HEK293 (cell line): Measurements from ENCODE around the gene SNCAIP.

ENCODE experiments used
- CTCF ChIA-PET: fragments of 350-600 bp; formaldehyde crosslinking; extraction: SDS; loops from one replicate; lab custom pipeline; 2021; ENCODE audit warnings: antibody characterized with exemption; lab: Yijun Ruan, JAX
- POLR2A ChIA-PET: fragments of 300-600 bp; formaldehyde crosslinking; extraction: SDS; loops from one replicate; lab custom pipeline; 2020; ENCODE audit warnings: antibody characterized with exemption, inconsistent platforms; lab: Yijun Ruan, JAX
- H3K27ac ChIP-seq: fragments of 200-500 bp; sonication (Bioruptor generic); 2 replicates; pipeline ENCODE4 v1.5.1; 2014; ENCODE audit warnings: low read depth, low read length, control low read depth, inconsistent platforms; ENCODE audit errors: extremely low read depth
- H3K36me3 ChIP-seq, 2 experiments: fragments of 200-500 bp in 1 of 2; sonication (Bioruptor generic) in 1 of 2; 1 replicate in 1 of 2; 2 replicates in 1 of 2; pipeline ENCODE4 v1.5.1; 2014 to 2017; ENCODE audit warnings: inconsistent platforms in 2 of 2, low read length in 2 of 2; ENCODE audit not compliant: control insufficient read depth in 2 of 2, insufficient read depth in 1 of 2
- H3K4me1 ChIP-seq: fragments of 200-500 bp; sonication (Bioruptor generic); 2 replicates; pipeline ENCODE4 v1.5.1; 2014; ENCODE audit warnings: mild to moderate bottlenecking, low read length, inconsistent platforms; ENCODE audit not compliant: control insufficient read depth, insufficient read depth
- H3K4me3 ChIP-seq: 2 replicates; pipeline ENCODE4 v1.5.1; 2011; ENCODE audit warnings: low read depth, mild to moderate bottlenecking, control low read depth, low read length, moderate library complexity
- H3K9me3 ChIP-seq: fragments of 200-500 bp; sonication (Bioruptor generic); 2 replicates; pipeline ENCODE4 v1.5.1; 2014; ENCODE audit warnings: low read depth, low read length, inconsistent platforms; ENCODE audit not compliant: control insufficient read depth, insufficient read depth
- FEZF1 ChIP-seq: fragments of 450-650 bp; formaldehyde crosslinking; IDR thresholded peaks from 2 replicates; pipeline ENCODE4 v1.5.1; 2016; ENCODE audit warnings: missing biosample characterization, missing genetic modification characterization
- GLIS2 ChIP-seq: fragments of 450-650 bp; formaldehyde crosslinking; IDR thresholded peaks from 2 replicates; pipeline ENCODE4 v1.5.1; 2016; ENCODE audit warnings: missing biosample characterization, missing genetic modification characterization
- HOXD13 ChIP-seq: sonication (generic); formaldehyde crosslinking; IDR thresholded peaks from 2 replicates; pipeline ENCODE4 v1.8.0; 2022; ENCODE audit warnings: missing genetic modification reagents, borderline replicate concordance
- OSR2 ChIP-seq: fragments of 450-650 bp; formaldehyde crosslinking; IDR thresholded peaks from 2 replicates; pipeline ENCODE4 v1.5.1; 2016; ENCODE audit warnings: missing biosample characterization, missing genetic modification characterization
- REST ChIP-seq: fragments of 450-650 bp; formaldehyde crosslinking; IDR thresholded peaks from 2 replicates; pipeline ENCODE4 v1.5.1; 2016; ENCODE audit warnings: missing biosample characterization, missing genetic modification characterization
- ZBTB17 ChIP-seq: fragments of 450-650 bp; formaldehyde crosslinking; IDR thresholded peaks from 2 replicates; pipeline ENCODE4 v1.5.1; 2016; ENCODE audit warnings: missing biosample characterization, missing genetic modification characterization
- ZBTB20 ChIP-seq: fragments of 450-650 bp; formaldehyde crosslinking; IDR thresholded peaks from 2 replicates; pipeline ENCODE4 v1.5.1; 2016; ENCODE audit warnings: missing biosample characterization, missing genetic modification characterization
- ZBTB8A ChIP-seq: fragments of 450-650 bp; formaldehyde crosslinking; IDR thresholded peaks from 2 replicates; pipeline ENCODE4 v1.5.1; 2016; ENCODE audit warnings: missing biosample characterization, missing genetic modification characterization
- ZNF10 ChIP-seq: fragments of 450-650 bp; formaldehyde crosslinking; IDR thresholded peaks from 2 replicates; pipeline ENCODE4 v1.5.1; 2017; ENCODE audit warnings: missing biosample characterization, missing genetic modification characterization
- ZNF132 ChIP-seq: fragments of 450-650 bp; formaldehyde crosslinking; IDR thresholded peaks from 2 replicates; pipeline ENCODE4 v1.5.1; 2017; ENCODE audit warnings: missing biosample characterization, missing genetic modification characterization, borderline replicate concordance
- ZNF202 ChIP-seq: fragments of 450-650 bp; formaldehyde crosslinking; IDR thresholded peaks from 2 replicates; pipeline ENCODE4 v1.5.1; 2016; ENCODE audit warnings: missing biosample characterization, missing genetic modification characterization, borderline replicate concordance
- ZNF211 ChIP-seq: fragments of 450-650 bp; formaldehyde crosslinking; IDR thresholded peaks from 2 replicates; pipeline ENCODE4 v1.5.1; 2016; ENCODE audit warnings: low read depth, missing biosample characterization, missing genetic modification characterization
- ZNF266 ChIP-seq: fragments of 450-650 bp; formaldehyde crosslinking; IDR thresholded peaks from 2 replicates; pipeline ENCODE4 v1.5.1; 2016; ENCODE audit warnings: missing biosample characterization, missing genetic modification characterization, low read depth
- ZNF341 ChIP-seq: fragments of 450-650 bp; formaldehyde crosslinking; IDR thresholded peaks from 2 replicates; pipeline ENCODE4; 2016; ENCODE audit warnings: low read depth, missing biosample characterization, missing genetic modification characterization
- ZNF362 ChIP-seq: fragments of 450-650 bp; formaldehyde crosslinking; IDR thresholded peaks from 2 replicates; pipeline ENCODE4 v1.5.1; 2016; ENCODE audit warnings: missing biosample characterization, missing genetic modification characterization
- ZNF600 ChIP-seq: fragments of 450-650 bp; formaldehyde crosslinking; IDR thresholded peaks from 2 replicates; pipeline ENCODE4 v1.5.1; 2016; ENCODE audit warnings: missing biosample characterization, missing genetic modification characterization
- ZNF670 ChIP-seq: fragments of 450-650 bp; formaldehyde crosslinking; IDR thresholded peaks from 2 replicates; pipeline ENCODE4 v1.5.1; 2016; ENCODE audit warnings: missing biosample characterization, missing genetic modification characterization, low read depth
- ZNF701 ChIP-seq: fragments of 450-650 bp; formaldehyde crosslinking; IDR thresholded peaks from 2 replicates; pipeline ENCODE4 v1.5.1; 2016; ENCODE audit warnings: missing biosample characterization, missing genetic modification characterization
- TF ChIP-seq, protein P1 (sequence below): fragments of 450-650 bp; formaldehyde crosslinking; IDR thresholded peaks from 2 replicates; pipeline ENCODE4 v1.5.1; 2017; ENCODE audit warnings: missing biosample characterization, missing genetic modification characterization
- TF ChIP-seq, protein P2 (sequence below): fragments of 450-650 bp; formaldehyde crosslinking; IDR thresholded peaks from 2 replicates; pipeline ENCODE4 v1.5.1; 2017; ENCODE audit warnings: missing biosample characterization, missing genetic modification characterization
- TF ChIP-seq, protein P3 (sequence below): fragments of 450-650 bp; formaldehyde crosslinking; IDR thresholded peaks from 2 replicates; pipeline ENCODE4 v1.5.1; 2016; ENCODE audit warnings: missing biosample characterization, missing genetic modification characterization, low read depth

Gene SNCAIP

DNA sequence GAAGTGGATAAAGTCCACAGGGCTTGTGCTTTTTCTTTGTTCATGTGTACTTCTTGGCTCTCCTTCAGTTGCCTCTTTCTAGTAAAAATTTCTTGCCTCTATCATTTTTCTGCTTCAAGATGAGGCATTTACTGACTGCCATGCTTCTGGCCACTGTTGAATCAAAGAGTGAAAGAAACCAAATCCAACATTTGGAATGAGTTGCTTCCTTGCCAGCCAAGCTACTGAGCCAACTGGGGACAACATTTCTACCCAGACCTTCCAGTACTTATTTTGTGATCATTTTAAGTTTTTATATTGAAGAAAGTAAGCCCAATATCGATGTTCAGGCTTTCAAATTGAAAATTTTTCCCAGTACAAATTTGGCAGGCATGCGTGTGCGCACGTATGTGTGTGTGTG is 73.2 kb downstream of the SNCAIP start:
- no peaks in the 10 kb centered on the region for H3K9me3 ChIP-seq
- ChIA-PET CTCF (interaction anchor here (0.6 kb wide), 1 partner anchor 17 kb away, joined by 3 read pairs; no protein-coding TSS in a partner anchor), POLR2A (no interaction called here)
- TF ChIP-seq, protein P1, sequence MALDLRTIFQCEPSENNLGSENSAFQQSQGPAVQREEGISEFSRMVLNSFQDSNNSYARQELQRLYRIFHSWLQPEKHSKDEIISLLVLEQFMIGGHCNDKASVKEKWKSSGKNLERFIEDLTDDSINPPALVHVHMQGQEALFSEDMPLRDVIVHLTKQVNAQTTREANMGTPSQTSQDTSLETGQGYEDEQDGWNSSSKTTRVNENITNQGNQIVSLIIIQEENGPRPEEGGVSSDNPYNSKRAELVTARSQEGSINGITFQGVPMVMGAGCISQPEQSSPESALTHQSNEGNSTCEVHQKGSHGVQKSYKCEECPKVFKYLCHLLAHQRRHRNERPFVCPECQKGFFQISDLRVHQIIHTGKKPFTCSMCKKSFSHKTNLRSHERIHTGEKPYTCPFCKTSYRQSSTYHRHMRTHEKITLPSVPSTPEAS (tag by site-specific recombination) = peak; percentile 82; the same call in 1 of the 2 replicates
- no peak for TF ChIP-seq ZNF362 (tag by site-specific recombination)
- TF ChIP-seq, all 188 proteins: peak for 1
- Histone ChIP-seq H3K4me1 (0 out of 2 replicates have a peak, but pooled peaks cover under 1% of the 10 kb centered on the region), H3K4me3 (no peak overlapping the region), H3K27ac (no peak overlapping the region), H3K36me3 (no peaks in the 10 kb centered on the region)

DNA sequence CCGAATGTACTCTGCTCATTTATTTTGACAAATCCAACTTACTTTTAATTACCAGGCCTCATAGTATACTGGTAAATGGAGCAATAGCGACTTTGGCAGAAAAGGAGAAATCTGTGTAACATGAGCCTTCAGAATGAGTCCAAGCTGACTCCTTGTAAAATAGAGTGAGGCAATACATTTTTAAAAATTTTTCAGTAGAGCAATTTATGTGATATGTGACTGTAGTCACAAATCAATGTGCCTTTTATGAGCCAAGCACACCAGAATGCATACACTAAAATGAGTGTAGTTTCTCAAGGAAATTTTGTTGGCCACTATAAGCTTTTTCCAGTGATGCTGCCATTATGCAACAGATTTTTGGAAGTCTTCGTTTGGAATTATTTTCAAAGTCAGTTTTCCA is 73.8 kb downstream of the SNCAIP start:
- TF ChIP-seq FEZF1 (tag by site-specific recombination) = peak; percentile 18; the same call in 1 of the 2 replicates
- TF ChIP-seq ZNF341 = no peak
- TF ChIP-seq ZBTB20 (tag by site-specific recombination) = peak; percentile 62; the same call in 1 of the 2 replicates
- TF ChIP-seq REST = no peak
- TF ChIP-seq ZNF701 (tag by site-specific recombination) = no peak
- TF ChIP-seq, protein P2, sequence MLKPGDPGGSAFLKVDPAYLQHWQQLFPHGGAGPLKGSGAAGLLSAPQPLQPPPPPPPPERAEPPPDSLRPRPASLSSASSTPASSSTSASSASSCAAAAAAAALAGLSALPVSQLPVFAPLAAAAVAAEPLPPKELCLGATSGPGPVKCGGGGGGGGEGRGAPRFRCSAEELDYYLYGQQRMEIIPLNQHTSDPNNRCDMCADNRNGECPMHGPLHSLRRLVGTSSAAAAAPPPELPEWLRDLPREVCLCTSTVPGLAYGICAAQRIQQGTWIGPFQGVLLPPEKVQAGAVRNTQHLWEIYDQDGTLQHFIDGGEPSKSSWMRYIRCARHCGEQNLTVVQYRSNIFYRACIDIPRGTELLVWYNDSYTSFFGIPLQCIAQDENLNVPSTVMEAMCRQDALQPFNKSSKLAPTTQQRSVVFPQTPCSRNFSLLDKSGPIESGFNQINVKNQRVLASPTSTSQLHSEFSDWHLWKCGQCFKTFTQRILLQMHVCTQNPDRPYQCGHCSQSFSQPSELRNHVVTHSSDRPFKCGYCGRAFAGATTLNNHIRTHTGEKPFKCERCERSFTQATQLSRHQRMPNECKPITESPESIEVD (tag by site-specific recombination) = peak; percentile 85
- no peak for TF ChIP-seq ZNF10
- no peak for TF ChIP-seq ZNF670 (tag by site-specific recombination)
- TF ChIP-seq, protein P3, sequence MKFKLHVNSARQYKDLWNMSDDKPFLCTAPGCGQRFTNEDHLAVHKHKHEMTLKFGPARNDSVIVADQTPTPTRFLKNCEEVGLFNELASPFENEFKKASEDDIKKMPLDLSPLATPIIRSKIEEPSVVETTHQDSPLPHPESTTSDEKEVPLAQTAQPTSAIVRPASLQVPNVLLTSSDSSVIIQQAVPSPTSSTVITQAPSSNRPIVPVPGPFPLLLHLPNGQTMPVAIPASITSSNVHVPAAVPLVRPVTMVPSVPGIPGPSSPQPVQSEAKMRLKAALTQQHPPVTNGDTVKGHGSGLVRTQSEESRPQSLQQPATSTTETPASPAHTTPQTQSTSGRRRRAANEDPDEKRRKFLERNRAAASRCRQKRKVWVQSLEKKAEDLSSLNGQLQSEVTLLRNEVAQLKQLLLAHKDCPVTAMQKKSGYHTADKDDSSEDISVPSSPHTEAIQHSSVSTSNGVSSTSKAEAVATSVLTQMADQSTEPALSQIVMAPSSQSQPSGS (tag by site-specific recombination) = peak; percentile 36; the same call in 1 of the 2 replicates
- TF ChIP-seq ZBTB17 (tag by site-specific recombination) = no peak
- POLR2A ChIA-PET = no interaction called here
- H3K9me3 ChIP-seq = no peaks in the 10 kb centered on the region
- 0 out of 2 replicates have a peak, but pooled peaks cover 4% of the 10 kb centered on the region for H3K4me1 ChIP-seq
- no peak overlapping the region for H3K27ac ChIP-seq
- CTCF ChIA-PET = interaction anchor here (0.6 kb wide), 1 partner anchor 18 kb away, joined by 3 read pairs; no protein-coding TSS in a partner anchor
- no peaks in the 10 kb centered on the region for H3K36me3 ChIP-seq
- H3K4me3 ChIP-seq = no peak overlapping the region

DNA sequence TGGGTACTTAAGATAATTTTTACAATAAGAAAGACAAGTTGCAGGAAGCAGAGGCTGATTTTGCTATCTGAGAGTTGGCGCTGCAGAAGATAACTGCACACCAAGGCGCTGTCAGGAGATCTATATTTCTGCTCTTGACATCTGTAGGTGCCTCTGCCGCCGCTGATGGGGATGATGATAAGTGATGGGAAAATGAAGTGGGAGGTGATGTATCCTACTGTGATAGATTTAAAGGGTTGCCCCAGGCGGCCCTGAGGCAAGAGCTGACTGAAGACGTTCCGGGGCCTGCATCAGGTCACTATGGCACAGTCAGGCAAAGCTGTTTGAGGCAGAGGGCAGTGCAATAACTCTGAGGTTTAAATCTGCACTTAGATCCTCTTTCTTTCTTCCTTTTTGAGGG is 78.1 kb downstream of the SNCAIP start:
- Histone ChIP-seq H3K4me3 (no peak overlapping the region), H3K27ac (no peak overlapping the region), H3K36me3 (no peaks in the 10 kb centered on the region), H3K4me1 (peaks cover 29% of the 10 kb centered on the region), H3K9me3 (no peaks in the 10 kb centered on the region)
- ChIA-PET POLR2A (no interaction called here), CTCF (no interaction called here)
- TF ChIP-seq ZBTB8A (no peak), GLIS2 (tag by site-specific recombination) (no peak), HOXD13 (no peak), ZNF202 (tag by site-specific recombination) (no peak), ZNF600 (tag by site-specific recombination) (no peak), OSR2 (0 out of 2 replicates have a peak, but pooled peaks have one; percentile 57), ZNF211 (tag by site-specific recombination) (no peak), ZNF132 (tag by site-specific recombination) (no peak), ZNF266 (tag by site-specific recombination) (no peak)
- TF ChIP-seq, protein P3 (tag by site-specific recombination) = no peak
